WTC11 (cell line): Measurements from ENCODE around the gene IPO4. TPM values are rescaled to one million over a fixed set of nuclear protein-coding genes. Genes with fewer than 3 reads are reported as not detected.

Experiments
- ATF6 ChIP-seq: sonication (generic); formaldehyde crosslinking; IDR thresholded peaks from 2 replicates; pipeline ENCODE4 v1.8.1; 2023; ENCODE audit warnings: mild to moderate bottlenecking, missing genetic modification reagents
- CREB1 ChIP-seq: sonication (generic); formaldehyde crosslinking; IDR thresholded peaks from 2 replicates; pipeline ENCODE4 v1.8.0; 2023; ENCODE audit warnings: mild to moderate bottlenecking, missing genetic modification reagents
- ELF4 ChIP-seq: sonication (generic); formaldehyde crosslinking; IDR thresholded peaks from 2 replicates; pipeline ENCODE4 v1.8.1; 2022; ENCODE audit warnings: low read depth, mild to moderate bottlenecking, moderate library complexity, missing genetic modification reagents
- ERG ChIP-seq: fragments of 250-450 bp; sonication (Bioruptor Pico); IDR thresholded peaks from 2 replicates; pipeline ENCODE4 v1.8.0; 2021; ENCODE audit warnings: mild to moderate bottlenecking
- ESRRA ChIP-seq: sonication (generic); formaldehyde crosslinking; IDR thresholded peaks from 2 replicates; pipeline ENCODE4 v1.8.1; 2022; ENCODE audit warnings: mild to moderate bottlenecking, missing genetic modification reagents, borderline replicate concordance
- ETV6 ChIP-seq: sonication (generic); formaldehyde crosslinking; IDR thresholded peaks from 2 replicates; pipeline ENCODE4 v1.8.1; 2022; ENCODE audit warnings: mild to moderate bottlenecking, missing genetic modification reagents
- FOXP1 ChIP-seq: sonication (generic); formaldehyde crosslinking; IDR thresholded peaks from 2 replicates; pipeline ENCODE4 v1.8.0; 2022; ENCODE audit warnings: missing genetic modification reagents, mild to moderate bottlenecking, moderate library complexity, borderline replicate concordance
- GABPB1 ChIP-seq: sonication (generic); formaldehyde crosslinking; IDR thresholded peaks from 2 replicates; pipeline ENCODE4 v1.8.1; 2023; ENCODE audit warnings: mild to moderate bottlenecking, missing genetic modification reagents
- MLX ChIP-seq: sonication (generic); formaldehyde crosslinking; IDR thresholded peaks from 2 replicates; pipeline ENCODE4 v1.8.1; 2023; ENCODE audit warnings: mild to moderate bottlenecking, missing genetic modification reagents, moderate library complexity
- NFE2L1 ChIP-seq: sonication (generic); formaldehyde crosslinking; IDR thresholded peaks from 2 replicates; pipeline ENCODE4 v1.8.1; 2023; ENCODE audit warnings: missing genetic modification reagents
- NR1H2 ChIP-seq: sonication (generic); formaldehyde crosslinking; IDR thresholded peaks from 2 replicates; pipeline ENCODE4 v1.9.0; 2021; ENCODE audit warnings: mild to moderate bottlenecking, moderate library complexity, missing genetic modification reagents
- NR2C2 ChIP-seq: sonication (generic); formaldehyde crosslinking; IDR thresholded peaks from 2 replicates; pipeline ENCODE4 v1.8.0; 2022; ENCODE audit warnings: mild to moderate bottlenecking, missing genetic modification reagents
- NR3C1 ChIP-seq: sonication (generic); formaldehyde crosslinking; conservative IDR thresholded peaks from 2 replicates; pipeline ENCODE4 v1.8.1; 2023; ENCODE audit warnings: low read depth, mild to moderate bottlenecking, missing genetic modification reagents
- OVOL2 ChIP-seq: fragments of 250-450 bp; sonication (Bioruptor Pico); IDR thresholded peaks from 2 replicates; pipeline ENCODE4 v1.9.0; 2021; ENCODE audit warnings: mild to moderate bottlenecking, borderline replicate concordance
- PRDM15 ChIP-seq: sonication (generic); formaldehyde crosslinking; IDR thresholded peaks from 2 replicates; pipeline ENCODE4 v1.8.0; 2022; ENCODE audit warnings: missing genetic modification reagents
- PREB ChIP-seq: sonication (generic); formaldehyde crosslinking; IDR thresholded peaks from 2 replicates; pipeline ENCODE4 v1.8.1; 2022; ENCODE audit warnings: mild to moderate bottlenecking, missing genetic modification reagents, moderate library complexity, borderline replicate concordance
- PRRX2 ChIP-seq: fragments of 250-450 bp; sonication (Bioruptor Pico); IDR thresholded peaks from 2 replicates; pipeline ENCODE4 v1.8.0; 2021; ENCODE audit warnings: mild to moderate bottlenecking
- RELA ChIP-seq: sonication (generic); formaldehyde crosslinking; IDR thresholded peaks from 2 replicates; pipeline ENCODE4 v1.8.1; 2022; ENCODE audit warnings: missing genetic modification reagents, mild to moderate bottlenecking, borderline replicate concordance
- RORB ChIP-seq: fragments of 250-450 bp; sonication (Bioruptor Pico); IDR thresholded peaks from 2 replicates; pipeline ENCODE4 v1.9.0; 2021; ENCODE audit warnings: mild to moderate bottlenecking
- SMAD3 ChIP-seq: sonication (generic); formaldehyde crosslinking; IDR thresholded peaks from 2 replicates; pipeline ENCODE4 v1.8.0; 2022; ENCODE audit warnings: missing genetic modification reagents, mild to moderate bottlenecking, borderline replicate concordance
- SMAD4 ChIP-seq: sonication (generic); formaldehyde crosslinking; IDR thresholded peaks from 2 replicates; pipeline ENCODE4 v1.8.0; 2022; ENCODE audit warnings: mild to moderate bottlenecking, missing genetic modification reagents
- ZBTB21 ChIP-seq: sonication (generic); formaldehyde crosslinking; IDR thresholded peaks from 2 replicates; pipeline ENCODE4 v1.8.1; 2023; ENCODE audit warnings: mild to moderate bottlenecking, missing genetic modification reagents, borderline replicate concordance
- ZNF121 ChIP-seq: sonication (generic); formaldehyde crosslinking; IDR thresholded peaks from 2 replicates; pipeline ENCODE4 v1.8.0; 2023; ENCODE audit warnings: missing genetic modification reagents
- ZNF396 ChIP-seq: fragments of 250-450 bp; sonication (Bioruptor Pico); IDR thresholded peaks from 2 replicates; pipeline ENCODE4 v1.8.0; 2021; ENCODE audit warnings: mild to moderate bottlenecking, moderate library complexity, borderline replicate concordance
- ZNF532 ChIP-seq: fragments of 250-450 bp; sonication (Bioruptor Pico); IDR thresholded peaks from 2 replicates; pipeline ENCODE4 v1.9.0; 2021; ENCODE audit warnings: mild to moderate bottlenecking, borderline replicate concordance
- total RNA-seq: library from RNA; stranded (reverse); gene quantifications from 3 replicates; pipeline ENCODE4 v1.2.3, GENCODE V29; 2021

IPO4 gene
- total RNA-seq, 1 experiment from 2014 or later, result 128 TPM

- TF ChIP-seq ZBTB21 (CRISPR knock-in tag), result peak; percentile 82
- TF ChIP-seq ZNF396, result no peak
- no peak for TF ChIP-seq RORB (CRISPR knock-in tag)
- TF ChIP-seq NR1H2 (CRISPR knock-in tag), result peak; percentile 74; the same call in 1 of the 2 replicates
- TF ChIP-seq SMAD3 (CRISPR knock-in tag), result peak; percentile 82; the same call in 1 of the 2 replicates
- TF ChIP-seq SMAD4 (CRISPR knock-in tag), result no peak
- TF ChIP-seq ETV6 (CRISPR knock-in tag), result peak; percentile 47; the same call in 1 of the 2 replicates
- peak; percentile 97 for TF ChIP-seq GABPB1 (CRISPR knock-in tag)
- peak; percentile 90; the same call in 1 of the 2 replicates for TF ChIP-seq ESRRA
- TF ChIP-seq FOXP1, result peak; percentile 74; the same call in 1 of the 2 replicates
- no peak for TF ChIP-seq CREB1 (CRISPR knock-in tag)
- 0 out of 2 replicates have a peak, but pooled peaks have one; percentile 39 for TF ChIP-seq PRRX2
- TF ChIP-seq PRDM15 (CRISPR knock-in tag), result no peak
- TF ChIP-seq ZNF532 (CRISPR knock-in tag), result no peak
- no peak for TF ChIP-seq ZNF121 (CRISPR knock-in tag)
- peak; percentile 64; the same call in 1 of the 2 replicates for TF ChIP-seq NFE2L1 (CRISPR knock-in tag)
- no peak for TF ChIP-seq ELF4 (CRISPR knock-in tag)
- peak; percentile 87; the same call in 1 of the 2 replicates for TF ChIP-seq NR3C1 (CRISPR knock-in tag)
- no peak for TF ChIP-seq ERG (CRISPR knock-in tag)
- TF ChIP-seq ATF6, result no peak
- TF ChIP-seq MLX (CRISPR knock-in tag), result no peak
- 0 out of 2 replicates have a peak, but pooled peaks have one; percentile 55 for TF ChIP-seq RELA (CRISPR knock-in tag)
- no peak for TF ChIP-seq OVOL2
- peak; percentile 88; the same call in 1 of the 2 replicates for TF ChIP-seq PREB (CRISPR knock-in tag)
- no peak for TF ChIP-seq NR2C2 (CRISPR knock-in tag)
Measured at GRCh38 chr14:24188251-24189058, at the start of gene IPO4 (continued).
